ENCODE results near the gene PLCB1. TPM values are rescaled to one million over a fixed set of nuclear protein-coding genes. Genes with fewer than 3 reads are reported as not detected.

Gene PLCB1
- total and polyA plus RNA-seq, 2 of the 4 experiments (the other 2 are of a cell fraction), result 5.6 to 16.1 TPM

- intact Hi-C loops (cut with micrococcal nuclease), result loop anchor here (5.0 kb wide), 1 partner anchor 67 kb away; no protein-coding TSS in a partner anchor
- Histone ChIP-seq H4K8ac (ENCODE audit: low read depth in 2 of 2, low read length in 2 of 2) (no peak overlapping the region), H3K4me3 (ENCODE audit: insufficient read depth, low read depth, low read length) (no peak overlapping the region), H3K27me3 (ENCODE audit: control insufficient read depth, insufficient read depth, low read length) (no peaks in the 10 kb centered on the region), H3K18ac (ENCODE audit: low read depth, low read length) (peak overlapping the region; percentile 14; the same call in 1 of the 2 replicates), H3K79me1 (ENCODE audit: low read depth in 1 of 2, low read length in 2 of 2) (peaks cover 0 to 14% of the 10 kb centered on the region in 2 experiments; a peak in 2 of 4 replicates), H3K14ac (replicated peaks; ENCODE audit: low read depth, low read length) (no peak overlapping the region), H3K4ac (ENCODE audit: low read depth, low read length) (no peak overlapping the region), H2AFZ (replicated peaks; ENCODE audit: low read length, poor library complexity) (no peak overlapping the region), H4K20me1 (ENCODE audit: insufficient read depth, low read length) (no peaks in the 10 kb centered on the region), H3K9ac (ENCODE audit: low read depth, low read length) (no peak overlapping the region), H4K91ac (ENCODE audit: insufficient read depth, low read depth, low read length) (no peak overlapping the region), H2BK20ac (ENCODE audit: low read depth, low read length) (no peak overlapping the region), H3K23ac (ENCODE audit: low read depth, low read length) (no peak overlapping the region), H3K9me1 (ENCODE audit: insufficient read depth, low read length) (no peaks in the 10 kb centered on the region; the same call in none of the 2 replicates), H3K36me3 (ENCODE audit: control insufficient read depth, insufficient read depth, low read length) (no peaks in the 10 kb centered on the region), H3K4me1 (ENCODE audit: control insufficient read depth, insufficient read depth, low read length) (peaks cover 7% of the 10 kb centered on the region), H3K9me3 (ENCODE audit: control insufficient read depth, insufficient read depth, low read length) (no peaks in the 10 kb centered on the region), H2AK5ac (ENCODE audit: low read depth, low read length) (no peak overlapping the region), H2BK5ac (ENCODE audit: low read depth, low read length, poor library complexity, severe bottlenecking) (no peak overlapping the region), H2BK120ac (ENCODE audit: low read depth, low read length) (no peak overlapping the region; the same call in 1 of the 2 replicates), H2AK9ac (replicated peaks; ENCODE audit: low read depth, low read length, poor library complexity) (no peak overlapping the region), H3K4me2 (ENCODE audit: low read depth, low read length) (peak overlapping the region; percentile 28; the same call in 1 of the 2 replicates), H2BK15ac (ENCODE audit: low read depth, low read length) (no peak overlapping the region), H4K5ac (ENCODE audit: low read depth, low read length) (no peak overlapping the region), H3K56ac (ENCODE audit: extremely low read depth, insufficient read depth, low read length) (no peak overlapping the region), H3K27ac (ENCODE audit: insufficient read depth, low read length) (no peak overlapping the region)
- TF ChIP-seq MAFK (IDR thresholded peaks at IDR 0.05; ENCODE audit: low read depth, low read length) (no peak), CEBPB (IDR thresholded peaks at IDR 0.05; ENCODE audit: low read depth, low read length) (peak; percentile 95)
- TF ChIP-seq, protein P1, sequence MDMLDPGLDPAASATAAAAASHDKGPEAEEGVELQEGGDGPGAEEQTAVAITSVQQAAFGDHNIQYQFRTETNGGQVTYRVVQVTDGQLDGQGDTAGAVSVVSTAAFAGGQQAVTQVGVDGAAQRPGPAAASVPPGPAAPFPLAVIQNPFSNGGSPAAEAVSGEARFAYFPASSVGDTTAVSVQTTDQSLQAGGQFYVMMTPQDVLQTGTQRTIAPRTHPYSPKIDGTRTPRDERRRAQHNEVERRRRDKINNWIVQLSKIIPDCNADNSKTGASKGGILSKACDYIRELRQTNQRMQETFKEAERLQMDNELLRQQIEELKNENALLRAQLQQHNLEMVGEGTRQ (IDR thresholded peaks at IDR 0.05; ENCODE audit: low read depth, low read length), result peak; percentile 79
- POLR2A ChIA-PET (ENCODE audit: unreplicated experiment), result no interaction called here
- peak; percentile 6 for ATAC-seq (ENCODE audit: low read depth)
- CTCF ChIA-PET, result interaction anchor here (0.8 to 1.3 kb wide), 3 partner anchors 53 to 593 kb away, joined by 3 to 4 read pairs (median 3); no protein-coding TSS in a partner anchor
- DNase-seq, result peak; percentile 88
- 100% methylated on average over 1 of the region's 6 CpGs; no CpG with 5 or more reads in 1 of the 2 experiments for WGBS, 2 experiments (ENCODE audit: extremely low coverage in 2 of 2, insufficient read length in 1 of 2)
- in situ Hi-C loops (cut with MboI; ENCODE audit: low sequenced_read_pairs), result loop anchor here (5.0 kb wide), 1 partner anchor 593 kb away; no protein-coding TSS in a partner anchor
- BruUV-seq (replicated peaks), result no TSS peak
- dilution Hi-C loops (cut with HindIII; ENCODE audit: low sequenced_read_pairs, unreplicated experiment), result no loop called here
These were observed 2.7 kb upstream of the PLCB1 start for GRCh38 chr20:8129211-8129976.
